A204.1 (cell line): ENCODE results near the gene FBXL13.
"Not testable (repeated sequence)": the region's sequence is repeated elsewhere in the genome, so short reads cannot be mapped to it uniquely, and the experiment has no call there.

ENCODE experiments used
- FAIRE-seq: peaks from 2 replicates; lab custom pipeline; 2012; peaks lifted over from hg19 to GRCh38; lab: Jason Lieb, UNC

FBXL13 gene

DNA sequence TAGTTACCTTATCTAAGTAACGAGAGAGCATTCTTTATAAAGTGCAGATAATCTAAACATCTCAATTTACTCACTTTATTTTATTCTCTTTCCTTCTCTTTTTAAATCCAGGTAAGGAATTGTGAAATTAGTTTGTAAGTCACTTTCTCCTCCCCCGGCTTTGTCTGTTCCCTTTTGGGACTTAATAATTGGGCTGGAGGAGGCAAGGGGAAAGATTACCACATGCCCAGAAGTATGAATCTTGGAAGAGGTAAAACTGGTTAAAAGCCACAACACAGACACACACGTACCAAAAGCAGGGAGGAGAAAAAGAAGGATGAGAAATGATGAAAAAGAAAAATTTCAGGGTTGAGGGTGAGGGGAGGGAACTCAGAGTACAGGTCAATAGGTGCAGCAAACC lies 225.1 kb downstream of the FBXL13 start:
- no peak for FAIRE-seq

GRCh38 chr7:102849079-102849478 lies 225.5 kb downstream of the FBXL13 start:
- no peak for FAIRE-seq

- no peak for FAIRE-seq
Observed at GRCh38 chr7:102845346-102845745, 229.2 kb downstream of the FBXL13 start.

DNA sequence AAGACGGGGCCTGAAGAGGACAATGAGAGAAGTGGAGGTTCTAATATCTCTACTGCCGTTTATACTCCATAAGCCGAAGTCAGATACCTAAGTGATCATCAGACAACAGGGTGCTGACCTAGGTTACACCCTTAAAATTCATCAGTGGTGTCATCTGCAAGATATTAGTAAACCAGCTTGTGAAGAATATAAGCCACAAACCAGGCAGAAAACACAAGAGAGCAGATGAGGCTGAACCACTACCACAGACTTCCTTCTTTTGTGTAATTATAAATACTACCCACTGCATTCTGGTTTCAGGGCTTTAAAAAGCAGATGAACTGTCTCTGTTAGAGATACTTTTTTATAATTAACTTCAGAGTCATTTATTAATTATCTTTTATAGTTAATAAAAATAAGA lies 230.7 kb downstream of the FBXL13 start:
- FAIRE-seq: no peak

- no peak for FAIRE-seq
Observed at GRCh38 chr7:102842284-102842683, 232.3 kb downstream of the FBXL13 start.

GRCh38 chr7:102841290-102841689 lies 233.3 kb downstream of the FBXL13 start:
- no peak for FAIRE-seq

- no peak for FAIRE-seq
Observed at GRCh38 chr7:102840404-102840803, 234.2 kb downstream of the FBXL13 start.

- FAIRE-seq: not testable (repeated sequence)
Observed at GRCh38 chr7:102838572-102839101, 236.0 kb downstream of the FBXL13 start.

GRCh38 chr7:102837802-102838201 lies 236.8 kb downstream of the FBXL13 start:
- no peak for FAIRE-seq

DNA sequence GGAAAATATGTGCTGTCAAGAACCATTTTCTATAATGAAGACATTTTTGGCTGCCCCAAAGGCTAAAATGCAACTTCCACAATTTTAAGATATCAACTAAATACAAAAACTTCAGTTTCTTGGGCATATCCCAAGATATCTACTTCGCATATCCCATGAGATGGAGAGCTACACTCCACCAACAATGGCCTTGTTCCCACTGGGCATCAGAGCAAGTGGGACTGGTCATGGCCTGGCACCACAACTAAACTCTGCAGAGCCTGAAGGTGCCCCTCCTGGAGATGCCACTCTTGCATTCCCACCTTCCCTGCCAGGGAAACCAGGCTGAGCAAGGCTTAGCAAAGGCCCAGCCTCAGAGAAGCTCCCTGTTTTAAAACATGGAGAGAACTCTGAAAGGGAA lies 237.6 kb downstream of the FBXL13 start:
- no peak for FAIRE-seq

GRCh38 chr7:102836191-102836919 lies 238.2 kb downstream of the FBXL13 start:
- FAIRE-seq: no peak

- FAIRE-seq: no peak
Observed at GRCh38 chr7:102834999-102835398, 239.6 kb downstream of the FBXL13 start.

- FAIRE-seq: no peak
Observed at GRCh38 chr7:102834466-102834865, 240.1 kb downstream of the FBXL13 start.

DNA sequence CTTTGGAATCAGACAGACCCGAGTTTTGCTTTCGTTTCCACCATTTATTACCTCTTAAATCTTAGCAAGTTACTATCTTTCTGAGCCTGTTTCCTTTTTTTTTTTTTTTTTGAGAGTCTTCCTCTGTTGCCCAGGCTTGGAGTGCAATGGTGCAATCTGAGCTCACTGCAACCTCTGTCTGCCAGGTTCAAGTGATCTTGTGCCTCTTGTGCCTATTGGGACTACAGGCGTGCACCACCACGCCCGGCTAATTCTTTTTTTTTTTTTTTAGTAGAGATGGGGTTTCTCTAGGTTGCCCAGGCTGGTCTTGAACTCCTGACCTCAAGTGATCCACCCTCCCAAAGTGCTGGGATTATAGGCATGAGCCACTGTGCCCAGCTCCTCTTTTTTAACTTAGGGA lies 241.3 kb downstream of the FBXL13 start:
- FAIRE-seq: no peak

DNA sequence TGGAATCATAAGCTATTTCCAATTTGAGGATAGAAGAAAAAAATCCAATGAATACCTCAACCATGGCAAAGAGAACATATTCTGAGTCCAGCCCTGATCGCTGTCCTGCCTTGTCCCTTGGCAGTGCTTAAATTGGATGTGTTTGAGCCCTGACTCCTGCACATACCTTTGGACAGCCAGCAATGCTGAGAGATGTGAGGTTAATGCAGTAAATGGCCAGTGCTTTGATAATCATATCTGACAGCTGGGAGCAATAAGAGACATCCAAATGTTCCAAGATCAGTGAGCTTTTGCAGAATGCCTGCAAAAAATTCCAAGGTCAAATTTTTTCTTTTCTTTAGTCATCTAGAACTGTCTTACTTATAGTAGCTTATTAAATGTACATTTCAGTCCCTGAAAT lies 241.9 kb downstream of the FBXL13 start:
- no peak for FAIRE-seq

DNA sequence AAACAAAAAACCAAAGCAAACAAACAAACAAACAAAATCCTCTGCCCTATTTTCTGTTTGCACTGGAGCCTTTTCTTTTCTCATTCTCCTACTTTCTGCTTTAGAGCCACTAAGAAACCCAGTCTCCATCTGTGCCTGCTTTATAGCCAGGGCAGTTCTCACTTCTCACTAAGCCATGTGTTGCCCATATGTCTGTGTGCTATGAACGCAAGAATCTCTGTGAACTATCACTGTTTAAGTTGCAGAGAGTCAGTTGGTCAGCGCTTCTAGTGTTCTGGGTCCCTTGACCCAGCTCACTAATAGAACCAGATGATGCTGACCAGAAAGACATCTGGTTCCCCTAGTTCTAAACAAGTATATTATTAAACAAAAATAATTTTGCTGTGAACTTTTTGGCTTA lies 244.4 kb downstream of the FBXL13 start:
- no peak for FAIRE-seq

GRCh38 chr7:102829075-102829474 lies 245.5 kb downstream of the FBXL13 start:
- no peak for FAIRE-seq

DNA sequence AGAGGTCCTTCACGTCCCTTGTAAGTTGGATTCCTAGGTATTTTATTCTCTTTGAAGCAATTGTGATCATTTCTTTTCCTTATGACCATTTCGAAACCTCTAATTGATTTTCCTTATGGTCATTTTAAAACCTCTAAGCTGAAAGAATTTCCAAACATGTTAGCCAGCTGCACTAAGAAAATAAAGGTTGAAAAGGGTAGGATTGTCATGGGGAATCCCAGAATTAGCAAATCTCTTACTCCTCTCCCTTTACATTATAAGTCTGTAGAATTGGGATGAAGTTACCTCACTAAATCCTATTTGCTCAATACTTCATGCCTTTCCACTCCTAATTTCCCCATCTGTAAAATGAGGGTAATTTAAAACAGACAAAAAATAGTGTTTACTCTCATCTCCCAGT lies 246.3 kb downstream of the FBXL13 start:
- FAIRE-seq: no peak

DNA sequence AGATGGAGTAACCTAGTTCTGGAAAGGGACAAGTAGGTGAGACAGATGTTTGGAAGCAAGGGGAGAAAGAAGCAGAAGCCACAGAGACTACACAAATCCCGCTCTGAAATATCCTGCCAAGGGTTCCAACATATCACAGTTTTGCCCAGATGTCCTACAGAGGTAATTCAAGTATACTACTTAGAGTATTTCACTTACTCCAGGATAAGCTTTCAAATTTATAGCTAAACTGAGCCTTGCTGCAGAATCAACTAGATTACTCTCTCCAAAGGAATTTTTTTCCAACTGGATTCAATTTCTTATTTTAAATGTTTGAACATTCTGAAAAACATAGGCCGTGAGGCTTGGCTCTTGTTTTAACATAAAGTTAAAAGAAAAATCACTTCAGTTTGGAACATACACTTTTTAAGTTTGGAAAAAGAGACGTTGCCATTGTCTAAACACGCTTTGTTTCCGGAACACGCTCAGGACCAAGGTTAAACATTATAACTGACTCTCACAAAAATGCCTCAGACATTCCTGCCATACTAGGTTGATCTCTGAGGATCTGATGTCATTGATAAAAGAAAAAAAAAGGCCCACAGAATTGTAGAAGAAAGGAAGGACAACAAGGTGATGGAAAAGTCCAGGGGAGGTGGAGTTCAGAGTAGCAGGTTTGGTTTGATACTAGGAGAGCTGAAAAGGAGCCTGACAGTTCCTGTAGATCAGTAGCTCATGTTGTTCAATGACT lies 251.0 kb downstream of the FBXL13 start:
- FAIRE-seq: no peak

- no peak for FAIRE-seq
Observed at GRCh38 chr7:102821994-102822747, 252.4 kb downstream of the FBXL13 start.

GRCh38 chr7:102819151-102819550 lies 255.4 kb downstream of the FBXL13 start:
- FAIRE-seq: no peak

DNA sequence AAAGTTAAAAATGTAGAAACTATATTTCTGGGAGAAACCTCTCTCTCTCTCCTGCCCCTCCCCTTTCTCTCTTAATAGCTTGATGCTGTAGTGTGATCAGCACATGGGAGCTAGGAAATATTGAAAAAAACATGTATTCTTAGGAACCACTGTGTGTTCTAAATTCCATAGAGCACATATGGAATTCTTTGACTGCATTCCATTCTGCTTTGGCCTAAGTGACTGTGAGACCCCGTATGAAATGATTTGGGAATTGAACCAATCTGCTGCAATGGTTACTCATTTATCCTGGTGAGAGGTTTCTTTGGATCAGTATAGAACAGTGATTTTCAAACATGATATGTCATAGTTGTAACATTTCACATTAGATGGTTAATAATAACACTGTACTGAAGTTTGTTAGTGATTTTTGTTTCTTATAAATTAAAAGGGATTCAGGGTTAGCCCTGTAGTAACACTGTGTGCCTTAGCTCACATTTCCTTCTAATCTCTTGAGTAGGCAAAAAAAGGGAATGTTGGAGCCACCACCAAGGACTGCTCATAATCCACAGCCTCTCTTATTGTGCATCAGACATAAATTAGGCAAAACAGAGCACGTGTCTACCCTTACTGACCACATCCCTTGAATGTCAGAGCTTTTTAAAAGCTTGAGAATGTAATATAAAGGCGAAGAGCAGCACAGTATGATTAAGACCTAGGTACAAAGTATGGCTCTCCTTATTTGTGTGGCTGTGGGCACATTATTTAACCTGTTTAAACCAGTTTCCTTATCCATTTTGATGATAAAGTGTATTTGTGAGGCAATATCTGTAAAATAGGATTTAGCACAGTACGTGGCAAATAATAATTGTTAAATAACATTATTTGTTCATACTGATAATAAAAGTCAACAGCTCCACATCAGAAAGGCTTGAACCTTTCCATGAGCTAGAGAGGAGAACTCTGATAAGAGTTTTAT lies 256.7 kb downstream of the FBXL13 start:
- no peak for FAIRE-seq
